ENCODE data around the gene DNAJB12.
"Not testable (repeated sequence)": the region's sequence is repeated elsewhere in the genome, so short reads cannot be mapped to it uniquely, and the experiment has no call there.

DNAJB12 gene

DNA sequence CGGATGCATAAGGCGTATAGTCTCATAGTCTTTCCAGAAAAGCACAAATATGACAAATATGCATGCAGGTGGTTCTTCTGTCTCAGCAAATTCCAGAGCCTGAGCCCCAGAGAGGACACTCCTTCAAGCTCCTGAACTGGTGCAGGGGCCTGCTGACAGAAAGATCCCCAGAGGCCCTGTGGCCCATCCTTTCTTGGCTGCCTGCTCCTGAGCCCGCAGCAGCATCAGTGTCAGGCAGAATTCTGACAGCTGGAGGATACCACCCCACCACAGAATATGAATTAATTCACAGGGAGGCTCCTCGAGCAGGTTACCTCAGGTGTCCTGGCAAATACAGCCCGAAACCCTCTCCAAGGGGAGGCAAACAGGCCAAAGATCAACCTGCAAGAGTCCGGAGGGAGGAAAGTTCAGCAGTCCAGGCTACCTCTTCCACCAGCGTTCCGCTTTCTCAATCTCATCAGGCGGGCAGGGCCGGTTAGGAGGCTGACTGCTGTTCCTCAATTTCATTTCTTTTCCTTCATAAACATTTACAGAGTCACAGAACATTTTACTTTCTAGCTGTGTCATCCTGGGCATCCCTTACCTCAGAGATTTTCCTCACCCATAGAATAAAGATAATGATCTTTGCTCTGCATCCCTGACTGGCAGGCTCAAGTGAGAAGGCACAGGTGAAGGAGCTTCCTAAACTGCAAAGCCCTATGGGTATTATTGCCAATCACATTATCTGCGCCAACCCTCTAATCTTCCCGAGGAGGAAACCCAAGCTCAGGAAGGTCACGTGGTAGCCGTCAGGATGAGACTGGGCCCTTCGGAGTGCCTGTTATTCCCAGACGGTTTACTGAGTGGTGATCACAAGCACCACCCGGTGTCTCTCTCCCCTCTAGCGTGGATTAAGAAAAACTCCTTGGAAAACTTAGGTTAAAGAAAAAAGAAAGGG is 1.4 kb downstream of the DNAJB12 start:
- no peak for DNase-seq (ENCODE audit: low spot score)

DNA sequence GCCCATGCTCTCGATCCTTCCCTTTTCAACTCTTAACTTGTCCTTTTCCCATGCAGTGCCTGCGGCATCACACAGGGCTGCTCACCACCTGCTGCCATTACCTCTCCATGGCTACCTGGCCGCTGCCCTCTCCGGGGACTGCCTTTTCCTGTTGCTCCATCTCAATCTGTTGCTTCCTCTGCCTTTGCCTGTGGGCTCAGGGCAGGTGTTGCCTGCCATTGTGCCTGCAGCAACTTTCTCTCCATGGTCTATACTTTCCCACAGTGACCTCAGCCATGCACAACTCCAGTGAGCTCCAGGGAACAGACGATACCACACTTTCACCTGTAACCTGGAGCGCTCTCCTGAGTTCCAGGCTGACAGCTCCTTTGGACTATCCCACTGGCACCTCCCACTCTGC is 3.2 kb downstream of the DNAJB12 start:
- no peak for DNase-seq (ENCODE audit: low spot score)

DNA sequence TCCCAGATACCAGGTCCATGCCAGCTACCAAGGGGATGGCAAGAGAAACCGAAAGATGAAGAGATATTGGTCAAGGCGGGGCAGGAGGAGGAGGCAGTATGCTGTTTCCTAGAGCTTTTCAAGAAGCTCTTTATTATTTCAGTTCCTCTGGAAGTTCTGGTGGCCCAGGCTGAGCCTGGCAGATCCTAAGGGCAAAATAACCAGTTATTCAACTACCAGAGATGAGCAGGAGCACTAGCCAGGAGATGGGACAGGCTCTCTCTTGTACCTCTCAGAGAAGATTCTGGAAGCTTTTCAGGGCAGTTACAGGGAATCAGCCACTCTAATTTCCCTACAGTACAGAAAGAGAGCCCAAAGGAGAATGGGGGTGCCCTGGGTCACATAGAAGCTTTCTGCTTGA is 5.3 kb downstream of the DNAJB12 start:
- DNase-seq (ENCODE audit: low spot score), result no peak

DNA sequence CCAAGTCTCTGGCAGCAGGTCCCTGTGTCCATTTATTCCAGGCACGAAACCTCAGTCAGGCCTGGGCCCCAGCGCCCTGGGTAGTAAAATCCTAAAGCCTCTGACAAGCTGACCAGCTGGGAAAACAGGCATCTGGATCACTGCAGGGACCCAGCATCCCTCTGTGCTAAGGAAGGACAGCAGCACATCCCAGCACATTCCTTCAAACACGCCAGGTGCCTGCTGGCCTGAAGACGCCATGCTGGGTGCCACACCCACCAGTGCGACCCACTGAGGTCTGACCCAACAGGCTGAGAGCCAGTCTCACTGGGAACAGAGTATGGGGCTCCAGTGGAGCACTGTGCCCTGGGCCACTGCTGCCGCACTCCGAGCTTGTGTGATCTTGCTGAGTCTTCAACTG is 6.4 kb downstream of the DNAJB12 start:
- DNase-seq (ENCODE audit: low spot score), result no peak

DNA sequence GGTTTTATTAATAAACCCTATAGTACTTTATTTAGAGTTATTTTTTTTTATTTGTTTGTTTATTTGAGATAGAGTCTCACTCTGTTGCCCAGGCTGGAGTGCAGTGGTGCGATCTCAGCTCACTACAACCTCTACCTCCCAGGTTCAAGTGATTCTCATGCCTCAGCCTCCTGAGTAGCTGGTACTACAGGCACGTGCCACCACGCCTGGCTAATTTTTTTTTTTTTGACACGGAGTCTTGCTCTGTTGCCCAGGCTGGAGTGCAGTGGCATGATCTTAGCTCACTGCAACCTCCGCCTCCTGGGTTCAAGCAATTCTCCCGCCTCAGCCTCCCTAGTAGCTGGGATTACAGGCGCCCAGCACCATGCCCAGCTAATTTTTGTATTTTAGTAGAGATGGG is 8.6 kb downstream of the DNAJB12 start:
- DNase-seq (ENCODE audit: low spot score), result not testable (repeated sequence)

DNA sequence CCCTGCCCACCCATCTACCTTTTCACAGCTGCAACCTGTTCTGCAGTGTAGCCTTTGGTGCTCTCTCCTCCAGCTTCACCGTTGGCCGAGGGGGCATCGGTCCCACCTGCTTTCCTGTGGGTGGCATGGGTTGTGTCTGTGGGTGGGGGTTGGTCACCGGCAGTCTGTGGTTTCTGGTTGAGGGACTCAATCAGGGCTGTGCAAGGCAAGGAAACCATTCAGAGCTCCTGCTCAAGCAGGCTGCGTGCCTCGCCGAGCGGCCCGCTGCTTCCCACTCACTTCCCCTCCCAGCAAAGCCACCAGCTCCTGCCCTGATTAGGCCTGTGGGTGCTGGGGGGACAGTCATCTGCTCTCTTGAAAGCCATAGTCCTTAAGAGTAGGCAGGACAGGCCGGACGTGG is 9.8 kb downstream of the DNAJB12 start:
- no peak for DNase-seq (ENCODE audit: low spot score)

DNA sequence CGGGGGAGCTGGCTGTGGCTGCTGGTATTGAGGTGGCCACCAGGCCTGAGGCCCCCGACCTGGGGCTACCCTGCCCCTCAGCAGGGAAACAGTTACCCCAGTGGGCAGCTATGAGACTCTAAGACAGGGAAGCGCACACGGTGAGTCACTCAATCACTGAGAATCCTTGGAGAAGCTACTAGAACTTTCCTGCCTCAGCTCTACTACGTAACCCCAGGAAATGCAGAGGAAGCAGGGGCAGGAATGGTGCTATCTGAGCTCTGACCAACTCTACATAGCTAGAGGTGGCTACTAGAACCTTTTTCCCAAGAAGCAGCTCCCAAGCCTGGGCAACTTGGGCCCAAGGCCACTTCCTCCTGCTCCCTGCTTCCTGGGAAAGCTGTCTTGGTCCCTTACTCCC is 11.8 kb downstream of the DNAJB12 start:
- DNase-seq (ENCODE audit: low spot score), result no peak

DNA sequence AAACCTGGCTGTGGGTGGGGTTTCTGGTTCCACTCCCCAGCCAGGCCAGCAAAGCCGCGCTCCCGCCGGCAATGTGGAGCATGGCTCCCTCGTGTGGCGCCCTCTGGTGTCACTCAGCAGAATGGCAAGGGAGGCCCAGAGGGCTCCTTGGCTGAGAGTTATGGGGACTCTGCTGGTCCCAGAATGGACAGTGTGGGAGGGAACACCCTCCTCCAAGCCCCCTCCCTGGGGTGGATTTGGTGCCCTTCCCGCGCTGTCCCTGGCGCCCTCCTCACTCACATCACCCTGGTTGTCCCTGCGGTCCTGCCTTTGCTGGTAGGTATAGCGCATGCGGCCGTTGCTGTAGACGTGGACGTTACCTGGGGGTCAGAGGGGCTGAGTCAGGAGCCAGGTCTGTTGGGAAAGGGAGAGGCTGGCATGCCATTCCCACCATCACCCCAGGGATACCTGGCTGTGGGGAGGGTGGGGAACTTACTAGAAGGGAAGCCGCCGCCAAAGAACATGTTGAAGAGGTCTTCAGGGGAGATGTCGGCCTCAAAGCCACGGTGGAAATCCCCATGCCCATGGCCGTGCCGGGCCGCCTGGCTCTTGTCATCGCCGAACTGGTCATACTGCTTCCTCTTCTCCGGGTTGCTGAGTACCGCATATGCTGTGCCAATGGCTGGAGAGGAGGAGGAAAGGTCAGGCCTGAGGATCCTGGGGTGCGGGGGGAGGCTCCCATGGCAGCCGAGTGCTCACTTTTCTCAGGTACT is 14.0 kb downstream of the DNAJB12 start:
- DNase-seq (ENCODE audit: low spot score), result no peak

DNA sequence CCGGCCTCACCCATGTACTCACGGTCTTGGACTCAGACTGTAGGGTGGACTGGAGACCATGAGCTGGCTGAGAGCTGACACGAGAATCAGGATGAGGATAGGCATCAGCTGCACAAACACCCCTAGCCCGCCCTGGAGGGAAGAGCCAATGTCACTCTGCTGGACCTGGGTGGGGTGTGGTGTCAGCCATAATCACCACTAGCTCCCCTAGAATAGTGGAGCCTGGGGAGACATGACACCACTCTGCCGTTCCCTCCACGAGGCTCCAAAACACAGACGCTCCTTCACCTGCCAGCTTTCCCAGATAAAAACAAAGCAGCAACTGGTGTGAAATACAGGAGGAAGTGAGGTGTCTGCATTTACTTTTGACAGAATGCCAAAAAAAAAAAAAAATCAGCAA is 16.5 kb downstream of the DNAJB12 start:
- no peak for DNase-seq (ENCODE audit: low spot score)

DNA sequence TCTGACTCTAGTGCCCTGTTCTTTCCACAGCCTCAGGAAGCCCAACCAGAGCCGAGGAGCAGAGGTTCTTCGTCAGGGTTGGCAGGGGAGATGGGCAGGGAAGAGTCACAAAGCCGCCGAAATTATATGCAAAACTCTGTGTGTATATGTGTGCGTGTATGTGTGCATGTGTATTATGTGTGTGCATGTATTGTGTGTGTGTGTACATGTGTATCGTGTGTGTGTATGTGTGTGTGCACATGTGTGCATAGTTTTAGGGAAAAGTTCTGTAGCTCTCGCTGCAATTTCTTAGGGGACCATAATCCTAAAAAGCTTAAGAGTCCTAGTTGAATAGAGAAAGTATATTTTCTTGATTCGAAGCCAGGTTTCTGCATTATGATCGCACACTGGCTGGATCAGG is 17.0 kb downstream of the DNAJB12 start:
- no peak for DNase-seq (ENCODE audit: low spot score)

DNA sequence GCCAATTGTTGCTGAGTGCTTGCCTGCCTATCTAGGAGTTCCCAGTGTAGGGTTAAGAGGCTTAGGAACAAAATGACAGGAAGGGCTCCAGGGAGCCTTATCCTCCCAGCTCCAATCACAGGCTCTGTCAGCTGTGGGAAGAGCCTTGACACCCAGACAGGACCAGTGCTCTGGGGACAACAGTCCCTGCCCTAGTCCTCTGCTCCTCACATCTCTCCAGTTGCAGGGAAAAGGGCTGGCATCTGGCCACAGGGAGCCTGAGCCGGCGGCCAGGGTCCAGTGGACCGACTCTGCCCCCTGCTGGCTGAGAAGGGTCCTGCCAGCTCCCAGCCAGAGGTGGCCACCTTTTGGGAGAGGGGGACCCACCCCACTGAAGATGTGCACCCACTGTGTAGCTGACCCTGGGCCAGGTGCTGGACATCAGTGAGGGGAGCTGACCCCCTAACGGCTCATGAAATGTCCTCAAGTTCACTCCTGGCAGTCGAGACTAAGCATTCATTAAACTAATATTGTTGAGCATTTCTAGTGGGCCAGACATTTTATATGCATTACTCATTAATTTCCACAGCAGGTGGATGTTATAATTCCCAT is 17.6 kb downstream of the DNAJB12 start:
- DNase-seq (ENCODE audit: low spot score), result peak; percentile 79

DNA sequence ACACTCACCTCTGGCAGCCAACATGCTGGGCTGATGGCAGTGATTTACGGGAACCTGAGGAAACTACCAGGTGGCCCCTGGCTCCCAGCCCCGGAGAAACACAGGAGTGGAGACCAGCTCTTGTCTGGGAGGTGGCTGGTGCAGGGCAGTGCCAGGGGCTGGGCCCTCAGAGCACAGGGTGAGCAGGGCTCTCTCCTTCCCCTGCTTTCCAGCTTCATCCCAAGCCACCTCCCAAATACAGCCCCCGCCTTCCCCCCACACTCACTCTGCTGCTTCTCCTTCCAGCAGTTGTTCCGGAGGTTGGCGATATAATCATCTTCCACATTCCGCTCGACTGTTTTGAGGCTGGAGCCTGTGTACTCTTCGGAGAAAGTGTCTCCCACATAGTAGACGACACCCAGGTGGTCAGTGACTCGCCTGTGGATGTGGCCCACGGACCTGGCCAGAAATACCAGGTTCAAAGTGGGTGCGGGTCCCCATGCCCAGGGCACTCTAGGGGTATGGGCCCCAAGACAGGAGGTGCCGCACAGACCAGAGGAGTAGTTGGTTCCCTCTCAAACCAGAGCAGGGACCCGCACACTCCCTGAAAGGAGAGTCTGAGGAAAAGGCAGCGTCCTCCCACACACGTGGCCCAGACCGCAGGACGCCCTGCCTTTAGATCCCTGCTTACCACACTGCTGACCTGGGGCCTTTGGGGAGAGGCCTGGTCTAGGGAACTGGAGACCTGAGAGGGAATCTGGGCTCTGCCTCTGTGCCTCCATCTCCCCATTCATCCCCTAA is 18.3 kb downstream of the DNAJB12 start:
- DNase-seq (ENCODE audit: low spot score), result no peak

DNA sequence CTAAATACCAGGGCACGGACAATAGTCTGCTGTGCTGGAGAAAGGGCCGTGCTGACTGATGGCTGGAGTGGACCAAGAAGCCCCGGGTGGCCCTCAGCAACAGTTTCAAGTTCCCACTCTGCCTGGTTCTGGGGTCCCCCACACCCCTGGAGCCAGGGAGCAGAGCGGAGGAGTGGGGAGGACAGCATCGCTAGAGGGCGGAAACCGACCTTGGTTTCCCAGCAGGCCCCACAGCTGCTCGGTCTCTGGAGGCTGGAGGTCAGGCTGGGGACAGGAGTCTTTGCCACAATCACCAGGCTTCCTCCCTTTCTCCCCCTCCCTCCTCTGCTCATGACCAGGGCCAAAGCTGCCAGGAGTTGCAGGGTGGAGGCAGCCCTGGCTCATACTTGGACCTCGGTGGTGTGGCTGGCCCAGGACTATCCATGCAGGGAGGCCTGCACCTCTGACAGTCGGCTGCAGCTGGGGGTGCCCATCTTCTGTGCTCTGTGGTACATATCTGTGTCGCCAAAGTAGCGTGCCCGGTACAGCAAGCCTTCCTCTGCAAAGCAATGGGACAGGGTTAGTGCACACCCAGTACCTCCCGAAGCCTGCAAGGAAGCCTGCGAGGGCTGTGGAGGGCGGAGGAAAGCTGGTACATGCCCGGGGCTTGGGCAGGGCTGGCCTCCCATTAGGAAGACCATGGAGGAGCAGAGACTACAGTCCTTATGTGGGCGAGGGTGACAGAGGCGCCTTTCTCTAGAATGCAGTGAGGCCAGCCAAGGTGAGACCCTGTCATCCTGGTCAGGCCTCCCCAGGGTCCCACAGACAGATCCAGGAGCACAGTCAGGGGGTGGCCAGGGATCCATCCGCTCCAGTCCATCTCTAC is 19.1 kb downstream of the DNAJB12 start:
- no peak for DNase-seq (ENCODE audit: low spot score)

DNA sequence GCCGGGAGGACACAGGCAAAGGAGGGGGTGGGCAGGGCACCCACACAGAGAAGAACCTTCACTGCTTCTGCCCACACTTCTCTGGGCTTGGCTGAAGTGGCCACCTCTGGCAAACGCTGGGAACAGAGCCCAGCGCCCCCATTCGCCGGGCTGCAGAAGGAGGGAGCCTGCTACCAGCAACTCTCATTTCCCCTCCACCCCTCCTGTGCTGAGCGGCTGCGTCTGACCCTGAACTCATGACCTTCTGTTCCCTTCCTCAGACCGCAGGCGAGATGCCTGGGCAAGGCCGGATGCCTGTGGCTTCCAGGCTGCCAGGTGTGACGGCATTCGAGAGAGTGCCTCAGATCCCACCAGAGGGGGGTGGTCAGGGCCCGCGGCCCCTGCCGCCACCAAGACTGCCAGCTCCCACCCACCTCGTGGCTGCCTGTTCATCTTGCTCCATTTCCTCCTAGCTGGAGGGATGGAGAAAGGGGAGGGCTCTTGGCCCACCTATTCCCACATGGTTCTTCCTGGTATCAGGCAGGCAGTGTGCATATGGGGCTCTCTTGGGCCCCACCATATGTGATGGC is 19.8 kb downstream of the DNAJB12 start:
- peak; percentile 72 for DNase-seq (ENCODE audit: low spot score)

DNA sequence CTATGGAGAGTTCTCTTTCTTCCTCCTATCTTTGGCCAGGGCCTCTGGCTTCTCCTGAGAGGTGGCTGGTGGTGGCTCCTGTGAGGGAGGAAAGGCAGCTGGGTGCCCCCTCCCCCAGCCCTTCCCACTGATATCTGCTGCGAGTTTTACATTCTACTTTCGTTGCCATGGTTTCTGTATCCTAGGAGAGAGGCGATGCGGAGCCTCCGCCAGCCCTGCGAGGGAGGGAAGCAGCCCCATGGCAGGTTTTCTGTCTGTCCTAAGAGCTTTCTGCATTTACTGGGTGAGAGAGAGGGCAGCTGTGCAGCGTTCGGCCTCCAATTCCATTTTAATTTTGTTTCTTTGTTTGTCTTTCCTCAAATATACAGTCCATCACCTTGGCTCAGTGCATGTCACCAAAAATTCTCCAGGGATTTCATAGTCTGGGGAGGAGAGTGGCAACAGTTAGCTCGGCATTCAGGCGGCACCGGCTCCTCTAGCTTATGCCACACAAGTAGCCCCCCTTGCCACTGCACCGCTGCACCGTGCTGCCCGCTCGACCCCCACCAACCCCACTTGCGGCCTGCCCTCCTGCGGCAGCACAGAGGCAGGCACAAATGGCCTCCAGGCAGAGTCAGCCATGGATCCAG is 20.4 kb downstream of the DNAJB12 start:
- no peak for DNase-seq (ENCODE audit: low spot score)

DNA sequence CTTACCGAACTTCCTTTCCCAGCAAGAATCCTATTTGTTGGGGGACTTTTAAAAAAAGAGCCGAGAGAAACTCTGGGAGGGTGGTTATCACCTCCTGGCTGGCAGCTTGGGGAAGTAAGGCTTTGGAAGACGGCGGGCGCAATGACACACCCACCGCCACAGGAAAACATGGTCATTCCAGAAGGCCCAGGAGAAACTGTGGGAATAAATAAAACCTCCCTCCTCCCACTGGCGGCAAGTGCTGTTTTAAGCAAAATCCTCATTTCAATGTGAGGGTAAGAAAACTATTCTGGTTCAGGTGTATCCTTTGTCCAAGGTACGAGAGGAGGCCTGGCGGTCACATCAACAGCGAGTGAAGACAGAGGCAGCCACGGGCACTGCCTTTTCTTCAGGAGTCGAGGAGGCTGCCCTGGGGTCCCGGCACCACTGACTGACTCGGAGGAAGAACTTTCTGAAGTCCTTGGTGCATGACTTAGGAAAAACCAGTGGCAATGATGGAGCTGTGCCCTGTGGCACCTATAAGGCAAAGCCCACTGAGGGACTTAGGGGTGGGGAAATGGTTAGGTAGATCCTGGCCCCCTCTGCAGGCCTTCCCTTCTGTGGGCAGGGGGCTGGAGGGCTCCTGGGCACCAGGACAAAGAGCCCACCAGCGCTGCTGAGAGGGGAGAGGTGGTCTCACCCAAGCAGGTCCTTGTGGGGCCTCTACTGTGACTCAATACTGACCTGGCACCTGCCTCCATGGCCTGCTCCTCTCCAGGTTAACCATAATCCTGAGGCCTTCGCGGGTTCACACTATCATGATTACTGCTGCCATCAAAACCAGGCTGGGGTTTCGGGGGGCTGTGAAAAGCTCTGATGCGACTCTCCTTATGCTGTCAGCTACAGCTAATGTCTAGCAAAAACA is 21.4 kb downstream of the DNAJB12 start:
- no peak for DNase-seq (ENCODE audit: low spot score)

DNA sequence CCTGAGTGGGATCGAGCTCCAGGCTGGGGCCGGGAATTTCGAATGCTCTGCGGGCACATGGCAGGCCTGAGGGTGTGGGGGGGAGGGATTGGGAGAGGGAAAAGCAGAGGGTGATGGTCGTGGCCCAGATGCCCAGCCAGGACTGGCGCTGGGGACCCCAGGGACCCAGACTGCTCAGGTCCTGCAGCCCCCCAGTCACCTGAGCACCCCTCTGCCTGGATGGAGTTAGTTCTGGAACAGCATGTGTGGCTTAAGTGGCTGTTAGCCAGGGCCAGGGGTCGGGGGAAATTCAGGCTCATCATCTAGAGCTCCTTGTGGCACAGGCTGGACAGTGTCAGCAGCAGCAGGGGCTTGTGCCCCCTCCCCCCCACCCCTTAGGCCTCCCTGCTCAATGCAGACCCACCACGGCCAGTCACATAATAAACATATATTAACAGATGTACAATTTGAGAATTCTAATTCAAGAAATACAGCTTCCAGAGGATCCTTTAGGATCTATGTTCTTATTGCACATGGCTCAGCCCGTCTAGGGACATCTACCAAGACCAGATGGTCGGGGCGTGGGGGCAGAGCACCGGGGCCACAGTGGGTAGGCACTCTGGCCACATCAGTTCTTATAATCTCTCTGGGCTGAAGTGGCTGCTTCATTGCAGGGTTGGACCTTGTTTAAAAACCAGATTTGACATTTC is 22.2 kb downstream of the DNAJB12 start:
- no peak for DNase-seq (ENCODE audit: low spot score)

DNA sequence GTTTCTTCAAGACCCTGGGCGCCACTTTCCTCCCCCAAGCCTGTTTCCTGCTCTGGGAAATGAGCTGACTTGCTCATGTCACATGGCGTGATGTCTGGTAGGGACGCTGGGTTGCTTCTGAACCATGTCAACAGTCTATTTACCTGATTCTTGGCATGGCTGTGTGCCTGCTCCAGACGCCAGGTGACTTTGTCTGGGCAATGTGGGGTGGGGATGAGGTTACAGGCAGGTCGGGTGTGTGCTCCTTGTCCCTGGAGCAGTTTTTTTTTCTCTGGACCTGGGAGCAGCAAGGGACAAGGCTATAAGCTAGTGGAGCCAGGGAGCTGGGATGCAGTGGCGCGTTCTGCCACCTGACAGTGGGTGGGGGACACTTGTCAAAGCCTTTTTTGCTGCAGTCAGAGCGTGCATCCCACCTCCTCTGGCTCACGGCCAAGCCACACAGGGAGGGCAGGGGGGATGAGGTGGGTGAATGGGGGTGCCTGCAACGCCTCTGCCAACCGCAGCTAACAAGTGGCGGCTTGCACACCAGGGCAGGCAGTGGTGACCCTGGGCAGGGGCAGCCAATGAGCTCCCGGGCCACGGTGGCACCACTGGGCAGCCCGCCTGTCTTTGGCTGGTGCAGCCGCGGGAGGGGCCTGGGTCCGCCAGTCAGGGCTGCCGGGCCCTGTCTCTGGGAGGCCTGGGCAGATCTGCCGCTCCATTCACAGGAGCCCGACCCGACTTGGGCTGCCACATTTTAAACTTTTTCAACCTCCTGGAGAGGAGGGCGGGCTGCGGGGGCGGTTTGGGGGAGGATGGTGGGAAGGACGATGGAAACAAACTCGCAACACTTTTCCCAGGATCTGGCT is 22.9 kb downstream of the DNAJB12 start:
- DNase-seq (ENCODE audit: low spot score), result peak; percentile 93
